Measurements from ENCODE around the gene LCN6. TPM values are rescaled to one million over a fixed set of nuclear protein-coding genes. Genes with fewer than 3 reads are reported as not detected.
A peak's percentile ranks its signal among the peaks of the same experiment; 100 is the strongest.

LCN6 gene
- total and polyA plus RNA-seq, 2 of the 4 experiments (the other 2 are of a cell fraction): not detected

GRCh38 chr9:136711751-136712689, 36.3 kb downstream of the LCN6 start, which contains the start of gene DIPK1B:
TSS of gene DIPK1B (plus strand) at chr9:136712572. CDS start at chr9:136712666, 94 bp downstream.
- POLR2A ChIA-PET (ENCODE audit: unreplicated experiment): no interaction called here
- BruUV-seq (replicated peaks): no TSS peak
- Histone ChIP-seq H3K4ac (ENCODE audit: low read depth, low read length) (no peak within 1 kb of the TSS), H3K9ac (ENCODE audit: low read depth, low read length) (peak within 1 kb of the TSS; percentile 2; the same call in 1 of the 2 replicates), H3K4me1 (ENCODE audit: control insufficient read depth, insufficient read depth, low read length) (peaks cover 1% of the 10 kb centered on the region; the same call in 1 of the 2 replicates), H2BK20ac (ENCODE audit: low read depth, low read length) (no peak within 1 kb of the TSS), H3K79me1 (ENCODE audit: low read depth in 1 of 2, low read length in 2 of 2) (no peaks in the 10 kb centered on the region), H3K4me2 (ENCODE audit: low read depth, low read length) (peak within 1 kb of the TSS; percentile 39; the same call in 1 of the 2 replicates), H3K9me3 (ENCODE audit: control insufficient read depth, insufficient read depth, low read length) (no peaks in the 10 kb centered on the region), H4K8ac (ENCODE audit: low read depth in 2 of 2, low read length in 2 of 2) (no peak within 1 kb of the TSS), H2BK15ac (ENCODE audit: low read depth, low read length) (no peak within 1 kb of the TSS), H4K5ac (ENCODE audit: low read depth, low read length) (no peak within 1 kb of the TSS), H4K91ac (ENCODE audit: insufficient read depth, low read depth, low read length) (no peak within 1 kb of the TSS), H3K56ac (ENCODE audit: extremely low read depth, insufficient read depth, low read length) (no peak within 1 kb of the TSS), H3K36me3 (ENCODE audit: control insufficient read depth, insufficient read depth, low read length) (no peaks in the 10 kb centered on the region), H2AFZ (replicated peaks; ENCODE audit: low read length, poor library complexity) (peak within 1 kb of the TSS; percentile 81), H3K14ac (replicated peaks; ENCODE audit: low read depth, low read length) (no peak within 1 kb of the TSS), H3K9me1 (ENCODE audit: insufficient read depth, low read length) (no peaks in the 10 kb centered on the region), H2AK5ac (ENCODE audit: low read depth, low read length) (no peak within 1 kb of the TSS), H2BK5ac (ENCODE audit: low read depth, low read length, poor library complexity, severe bottlenecking) (no peak within 1 kb of the TSS), H3K27me3 (ENCODE audit: control insufficient read depth, insufficient read depth, low read length) (peaks cover 17% of the 10 kb centered on the region), H3K18ac (ENCODE audit: low read depth, low read length) (no peak within 1 kb of the TSS), H3K23ac (ENCODE audit: low read depth, low read length) (no peak within 1 kb of the TSS; the same call in 1 of the 2 replicates), H3K27ac (ENCODE audit: insufficient read depth, low read length) (no peak within 1 kb of the TSS), H4K20me1 (ENCODE audit: insufficient read depth, low read length) (no peaks in the 10 kb centered on the region), H3K4me3 (ENCODE audit: insufficient read depth, low read depth, low read length) (peak within 1 kb of the TSS; percentile 48), H2BK120ac (ENCODE audit: low read depth, low read length) (no peak within 1 kb of the TSS), H2AK9ac (replicated peaks; ENCODE audit: low read depth, low read length, poor library complexity) (peak within 1 kb of the TSS; percentile 42)
- intact Hi-C loops (cut with micrococcal nuclease) (no loop called here), dilution Hi-C loops (cut with HindIII; ENCODE audit: low sequenced_read_pairs, unreplicated experiment) (no loop called here), in situ Hi-C loops (cut with MboI; ENCODE audit: low sequenced_read_pairs) (no loop called here)
- ATAC-seq (ENCODE audit: low read depth) (peak; percentile 36), DNase-seq (no peak)
- WGBS, 2 experiments (ENCODE audit: extremely low coverage in 2 of 2, insufficient read length in 1 of 2): 4% methylated on average over 59 of the region's 119 CpGs; no CpG with 5 or more reads in 1 of the 2 experiments
- CTCF ChIA-PET: no interaction called here
- TF ChIP-seq POLR2A (IDR thresholded peaks at IDR 0.05; ENCODE audit: low read depth, low read length): no peak
- no peak for TF ChIP-seq CEBPB (IDR thresholded peaks at IDR 0.05; ENCODE audit: low read depth, low read length)
- no peak for TF ChIP-seq MXI1 (IDR thresholded peaks at IDR 0.05; ENCODE audit: borderline replicate concordance, low read depth, low read length)
- TF ChIP-seq MAZ (IDR thresholded peaks at IDR 0.05; ENCODE audit: borderline replicate concordance, low read depth, low read length): no peak
- TF ChIP-seq ELK1 (IDR thresholded peaks at IDR 0.05; ENCODE audit: borderline replicate concordance, low read depth, low read length): no peak
- no peak for TF ChIP-seq FOS (IDR thresholded peaks at IDR 0.05; ENCODE audit: low read depth, low read length)
- no peak for TF ChIP-seq RFX5 (IDR thresholded peaks at IDR 0.05; ENCODE audit: low read depth, low read length)
- TF ChIP-seq MAFK (IDR thresholded peaks at IDR 0.05; ENCODE audit: low read depth, low read length): no peak
- TF ChIP-seq USF2 (IDR thresholded peaks at IDR 0.05; ENCODE audit: low read depth, low read length): no peak
- no peak for TF ChIP-seq RAD21 (IDR thresholded peaks at IDR 0.05; ENCODE audit: low read length)
- TF ChIP-seq RCOR1 (IDR thresholded peaks at IDR 0.05; ENCODE audit: insufficient replicate concordance, low read length): no peak
- no peak for TF ChIP-seq NFE2L2 (IDR thresholded peaks at IDR 0.05; ENCODE audit: low read depth, low read length)
- TF ChIP-seq SMC3 (IDR thresholded peaks at IDR 0.05; ENCODE audit: low read depth, low read length): no peak
- no peak for TF ChIP-seq BHLHE40 (IDR thresholded peaks at IDR 0.05; ENCODE audit: low read depth, low read length)

All from IMR-90 (cell line).